ENCODE results near the gene COASY.
"Not testable (repeated sequence)": the region's sequence is repeated elsewhere in the genome, so short reads cannot be mapped to it uniquely, and the experiment has no call there.

COASY gene

GRCh38 chr17:42531455-42532354, 30.2 kb upstream of the COASY start:
- DNase-seq (ENCODE audit: low read depth in 2 of 3, low spot score in 1 of 3), result peak in 1 of 3 donors; percentile 42

- DNase-seq (ENCODE audit: low read depth in 2 of 3, low spot score in 1 of 3), result no peak
Measured at GRCh38 chr17:42535155-42536047, 26.5 kb upstream of the COASY start.

GRCh38 chr17:42536048-42536371, 25.9 kb upstream of the COASY start, which contains the start of gene NAGLU:
Gene NAGLU (plus strand): TSS chr17:42536241. CDS start chr17:42536273, 32 bp downstream.
- DNase-seq (ENCODE audit: low read depth in 2 of 3, low spot score in 1 of 3), result peak; percentile 75 to 84 (median 80)

- DNase-seq (ENCODE audit: low read depth in 2 of 3, low spot score in 1 of 3), result peak; percentile 45 to 71 (median 59)
Measured at GRCh38 chr17:42536372-42537155, 25.4 kb upstream of the COASY start.

GRCh38 chr17:42537156-42537805, 24.7 kb upstream of the COASY start:
- no peak for DNase-seq (ENCODE audit: low read depth in 2 of 3, low spot score in 1 of 3)

GRCh38 chr17:42537826-42538451, 24.0 kb upstream of the COASY start:
- DNase-seq (ENCODE audit: low read depth in 2 of 3, low spot score in 1 of 3), result no peak

GRCh38 chr17:42538482-42538881, 23.5 kb upstream of the COASY start:
- DNase-seq (ENCODE audit: low read depth in 2 of 3, low spot score in 1 of 3), result no peak

- DNase-seq (ENCODE audit: low read depth in 2 of 3, low spot score in 1 of 3), result not testable (repeated sequence)
Measured at GRCh38 chr17:42540558-42540957, 21.4 kb upstream of the COASY start.

- DNase-seq (ENCODE audit: low read depth in 2 of 3, low spot score in 1 of 3), result peak in 1 of 3 donors; percentile 32
Measured at GRCh38 chr17:42541041-42541833, 20.7 kb upstream of the COASY start.

- DNase-seq (ENCODE audit: low read depth in 2 of 3, low spot score in 1 of 3), result no peak
Measured at GRCh38 chr17:42543190-42544079, 18.5 kb upstream of the COASY start.

GRCh38 chr17:42544874-42545283, 17.1 kb upstream of the COASY start:
- no peak for DNase-seq (ENCODE audit: low read depth in 2 of 3, low spot score in 1 of 3)

- not testable (repeated sequence) for DNase-seq (ENCODE audit: low read depth in 2 of 3, low spot score in 1 of 3)
Measured at GRCh38 chr17:42545755-42546505, 16.0 kb upstream of the COASY start.

- no peak for DNase-seq (ENCODE audit: low read depth in 2 of 3, low spot score in 1 of 3)
Measured at GRCh38 chr17:42547001-42547461, 14.9 kb upstream of the COASY start.

- no peak for DNase-seq (ENCODE audit: low read depth in 2 of 3, low spot score in 1 of 3)
Measured at GRCh38 chr17:42547698-42548069, 14.3 kb upstream of the COASY start.

- peak; percentile 59 to 80 (median 75) for DNase-seq (ENCODE audit: low read depth in 2 of 3, low spot score in 1 of 3)
Measured at GRCh38 chr17:42548070-42548837, 13.7 kb upstream of the COASY start.

GRCh38 chr17:42548993-42549755, 12.8 kb upstream of the COASY start:
- no peak for DNase-seq (ENCODE audit: low read depth in 2 of 3, low spot score in 1 of 3)

Data from stimulated activated CD4-positive, alpha-beta T cell treated with anti-CD3 and anti-CD28 coated beads, Interleukin-12 subunit alpha, Interleukin-12 subunit beta, amount 100 ng/mL, for 48 hours (primary cell).